H1 (cell line): Measurements from ENCODE around the gene PRRT4. TPM values are rescaled to one million over a fixed set of nuclear protein-coding genes. Genes with fewer than 3 reads are reported as not detected.

ENCODE experiments used
- CTCF ChIA-PET: fragments of 300-600 bp; sonication (Branson Sonifier 250); formaldehyde crosslinking; loops from one replicate; lab custom pipeline; 2021; ENCODE audit not compliant: partially characterized antibody; lab: Charles Lee
- POLR2A ChIA-PET: fragments of 300-600 bp; sonication (Branson Sonifier 250); formaldehyde crosslinking; loops from one replicate; lab custom pipeline; 2021; ENCODE audit warnings: inconsistent platforms; ENCODE audit not compliant: partially characterized antibody; lab: Charles Lee
- DNase-seq, 2 experiments: peaks; one replicate each; pipeline versions ENCODE4 v3.0.0 to v3.0.0-alpha.2; 2010 to 2022; ENCODE audit warnings: low spot score in 2 of 2, low read depth in 1 of 2, mixed read lengths in 1 of 2
- FAIRE-seq: peaks from 2 replicates; lab custom pipeline; 2011; peaks lifted over from hg19 to GRCh38; lab: Jason Lieb, UNC
- H2AFZ ChIP-seq: 2 replicates; pipeline ENCODE4 v1.8.1; 2012; ENCODE audit warnings: low read length, inconsistent platforms
- H2AK5ac ChIP-seq: 2 replicates; pipeline ENCODE4 v1.6.1; 2013; ENCODE audit warnings: low read depth, low read length
- H2BK120ac ChIP-seq: replicated peaks from 2 replicates; pipeline ENCODE3; 2013; ENCODE audit warnings: low read depth, low read length, inconsistent platforms
- H2BK12ac ChIP-seq: 2 replicates; pipeline ENCODE4 v1.6.1; 2013; ENCODE audit warnings: low read depth, low read length
- H2BK15ac ChIP-seq: 2 replicates; pipeline ENCODE4 v1.6.1; 2013; ENCODE audit warnings: low read length
- H2BK20ac ChIP-seq: 2 replicates; pipeline ENCODE4 v1.6.1; 2013; ENCODE audit warnings: low read length
- H2BK5ac ChIP-seq: 2 replicates; pipeline ENCODE4 v1.6.1; 2013; ENCODE audit warnings: low read depth, low read length
- H3K14ac ChIP-seq: 2 replicates; pipeline ENCODE4 v1.6.1; 2013; ENCODE audit warnings: inconsistent platforms; ENCODE audit not compliant: insufficient read length
- H3K18ac ChIP-seq: 2 replicates; pipeline ENCODE4 v1.6.1; 2013; ENCODE audit warnings: low read length; ENCODE audit errors: extremely low read depth
- H3K23ac ChIP-seq: 2 replicates; pipeline ENCODE4 v1.6.1; 2013; ENCODE audit warnings: inconsistent platforms; ENCODE audit not compliant: insufficient read length
- H3K23me2 ChIP-seq: 2 replicates; pipeline ENCODE4 v1.6.1; 2013; ENCODE audit warnings: low read depth, low read length
- H3K27ac ChIP-seq: 2 replicates; pipeline ENCODE4 v1.6.1; 2011; ENCODE audit warnings: low read depth, low read length, inconsistent platforms
- H3K27me3 ChIP-seq, 4 experiments: replicated peaks in 1 of 4; 1 replicate in 1 of 4; 2 replicates in 3 of 4; pipeline versions ENCODE4 v1.6.1 to v1.8.1; 2011 to 2013; ENCODE audit warnings: low read length in 3 of 4, mild to moderate bottlenecking in 3 of 4, inconsistent platforms in 2 of 4, mixed read lengths in 2 of 4, moderate library complexity in 1 of 4; ENCODE audit not compliant: control insufficient read depth in 3 of 4, insufficient read depth in 3 of 4; ENCODE audit errors: extremely low read depth in 1 of 4
- H3K36me3 ChIP-seq, 4 experiments: 2 replicates each; pipeline versions ENCODE4 v1.6.1 to v1.8.1; 2011 to 2013; ENCODE audit warnings: mild to moderate bottlenecking in 4 of 4, low read length in 3 of 4, moderate library complexity in 2 of 4, control low read depth in 1 of 4, inconsistent platforms in 1 of 4; ENCODE audit not compliant: insufficient read depth in 4 of 4, control insufficient read depth in 2 of 4
- H3K4ac ChIP-seq: replicated peaks from 2 replicates; pipeline ENCODE3; 2013; ENCODE audit warnings: low read length, low read depth, mixed read lengths, inconsistent platforms; ENCODE audit not compliant: insufficient read length
- H3K4me1 ChIP-seq, 4 experiments: replicated peaks in 1 of 4; 1 replicate in 1 of 4; 2 replicates in 3 of 4; pipeline versions ENCODE4 v1.6.1 to v1.8.1; 2011 to 2013; ENCODE audit warnings: low read length in 3 of 4, inconsistent platforms in 2 of 4, mixed read lengths in 1 of 4; ENCODE audit not compliant: insufficient read depth in 4 of 4, control insufficient read depth in 3 of 4
- H3K4me2 ChIP-seq, 2 experiments: 2 replicates each; pipeline versions ENCODE4 v1.6.1 to v1.8.1; 2011 to 2013; ENCODE audit warnings: low read depth in 2 of 2, low read length in 2 of 2, control low read depth in 1 of 2, inconsistent platforms in 1 of 2, mild to moderate bottlenecking in 1 of 2; ENCODE audit not compliant: insufficient read depth in 1 of 2
- H3K4me3 ChIP-seq, 4 experiments: fragments of 200-600, 300-600 bp in 1 of 4; sonication (generic), shearing (Covaris generic), sonication (Bioruptor Twin) in 1 of 4; 2 replicates each; pipeline versions ENCODE4 v1.5.1 to v1.8.1; 2011 to 2016; ENCODE audit warnings: low read length in 4 of 4, low read depth in 3 of 4, control low read depth in 2 of 4, inconsistent platforms in 2 of 4, mild to moderate bottlenecking in 2 of 4, mixed read lengths in 1 of 4, moderate library complexity in 1 of 4; ENCODE audit not compliant: insufficient read depth in 2 of 4; ENCODE audit errors: extremely low read depth in 1 of 4
- H3K56ac ChIP-seq: replicated peaks from 2 replicates; pipeline ENCODE3; 2013; ENCODE audit warnings: low read depth, mild to moderate bottlenecking, mixed read lengths, low read length, inconsistent platforms; ENCODE audit not compliant: insufficient read length
- H3K79me1 ChIP-seq: 2 replicates; pipeline ENCODE4 v1.6.1; 2013; ENCODE audit warnings: low read depth, low read length, control low read depth
- H3K79me2 ChIP-seq, 2 experiments: 2 replicates each; pipeline versions ENCODE4 v1.6.1 to v1.8.1; 2012 to 2013; ENCODE audit warnings: low read length in 2 of 2, mild to moderate bottlenecking in 2 of 2, inconsistent platforms in 1 of 2; ENCODE audit not compliant: insufficient read depth in 2 of 2, control insufficient read depth in 1 of 2
- H3K9ac ChIP-seq, 4 experiments: replicated peaks in 1 of 4; 1 replicate in 1 of 4; 2 replicates in 3 of 4; pipeline versions ENCODE4 v1.6.1 to v1.8.1; 2011 to 2013; ENCODE audit warnings: low read depth in 3 of 4, low read length in 3 of 4, control low read depth in 2 of 4, mild to moderate bottlenecking in 2 of 4, moderate library complexity in 2 of 4, inconsistent platforms in 1 of 4; ENCODE audit errors: extremely low read depth in 1 of 4
- H3K9me3 ChIP-seq, 2 experiments: 2 replicates each; pipeline versions ENCODE4 v1.6.1 to v1.8.1; 2012 to 2013; ENCODE audit warnings: mild to moderate bottlenecking in 2 of 2, moderate library complexity in 2 of 2, control low read depth in 1 of 2, inconsistent platforms in 1 of 2, low read depth in 1 of 2, low read length in 1 of 2, mixed read lengths in 1 of 2; ENCODE audit not compliant: insufficient read depth in 2 of 2
- H4K20me1 ChIP-seq, 2 experiments: replicated peaks in 1 of 2; 2 replicates each; pipeline versions ENCODE3 to v1.8.1; 2011 to 2013; ENCODE audit warnings: inconsistent platforms in 2 of 2, low read length in 2 of 2, mild to moderate bottlenecking in 1 of 2; ENCODE audit not compliant: insufficient read depth in 2 of 2, control insufficient read depth in 1 of 2
- H4K5ac ChIP-seq: 2 replicates; pipeline ENCODE4 v1.6.1; 2013; ENCODE audit warnings: low read length, low read depth, mixed read lengths, inconsistent platforms; ENCODE audit not compliant: insufficient read length
- H4K8ac ChIP-seq: 2 replicates; pipeline ENCODE4 v1.8.0; 2013; ENCODE audit warnings: mild to moderate bottlenecking, moderate library complexity, low read length, inconsistent platforms; ENCODE audit not compliant: insufficient read depth; ENCODE audit errors: extremely low read depth
- H4K91ac ChIP-seq: replicated peaks from 2 replicates; pipeline ENCODE3; 2013; ENCODE audit warnings: low read length, mixed read lengths, inconsistent platforms; ENCODE audit not compliant: insufficient read length
- BRCA1 ChIP-seq: IDR thresholded peaks from 2 replicates; pipeline ENCODE4 v1.6.1; 2012; ENCODE audit warnings: low read depth, low read length, improper control_type of control experiment
- EGR1 ChIP-seq: IDR thresholded peaks from 2 replicates; pipeline ENCODE4 v1.6.1; 2011; ENCODE audit warnings: low read depth, low read length, borderline replicate concordance
- JUN ChIP-seq: IDR thresholded peaks from 2 replicates; pipeline ENCODE4 v1.6.1; 2011; ENCODE audit warnings: low read depth, mild to moderate bottlenecking, improper control_type of control experiment, low read length
- JUND ChIP-seq: IDR thresholded peaks from 2 replicates; pipeline ENCODE4 v1.6.1; 2011; ENCODE audit warnings: mild to moderate bottlenecking, improper control_type of control experiment, low read length
- MAFK ChIP-seq: IDR thresholded peaks from 2 replicates; pipeline ENCODE4 v1.6.1; 2012; ENCODE audit warnings: low read depth, mild to moderate bottlenecking, improper control_type of control experiment, low read length
- SAP30 ChIP-seq: fragments of 300-600 bp; sonication (generic); IDR thresholded peaks from 2 replicates; pipeline ENCODE4 v1.7.1; 2012; ENCODE audit warnings: low read length, moderate library complexity, mild to moderate bottlenecking, inconsistent platforms; ENCODE audit not compliant: insufficient read depth, insufficient replicate concordance
- SP1 ChIP-seq: IDR thresholded peaks from 2 replicates; pipeline ENCODE4 v1.6.1; 2011; ENCODE audit warnings: low read depth, low read length
- SP2 ChIP-seq: IDR thresholded peaks from 2 replicates; pipeline ENCODE4 v1.6.1; 2012; ENCODE audit warnings: mild to moderate bottlenecking, low read length, inconsistent platforms
- SP4 ChIP-seq: IDR thresholded peaks from 2 replicates; pipeline ENCODE4 v1.6.1; 2012; ENCODE audit warnings: low read length, inconsistent platforms
- TAF7 ChIP-seq: optimal IDR thresholded peaks from 2 replicates; pipeline ENCODE3; 2011; ENCODE audit warnings: low read depth, mild to moderate bottlenecking, inconsistent platforms, low read length, moderate library complexity, borderline replicate concordance
- ZNF274 ChIP-seq: IDR thresholded peaks from 2 replicates; pipeline ENCODE4 v1.7.0; 2012; ENCODE audit warnings: low read length, borderline replicate concordance; ENCODE audit errors: extremely low read depth
- WGBS, 2 experiments: shearing (Covaris generic) in 1 of 2; methylation state at CpG; one replicate each; pipeline versions ENCODE4 v1.1.6 to v1.1.7; 2013 to 2015; ENCODE audit warnings: low lambda C conversion rate in 2 of 2, mixed read lengths in 2 of 2, inconsistent platforms in 1 of 2, low coverage in 1 of 2, missing lambda C conversion rate in 1 of 2; ENCODE audit not compliant: insufficient replicate concordance in 2 of 2, insufficient coverage in 1 of 2, insufficient read length in 1 of 2; ENCODE audit errors: extremely low coverage in 1 of 2, missing lambda C conversion rate in 1 of 2; 5-methylcytosine and 5-hydroxymethylcytosine counted together
- polyA plus RNA-seq, 7 experiments: library from polyadenylated mRNA; depleted of rRNA in 3 of 7; stranded (reverse) in 5 of 7; unstranded in 2 of 7; fragments of >200 nt in 5 of 7; fragments of 200-250 nt in 2 of 7; gene quantifications; 1 replicate in 5 of 7; 2 replicates in 1 of 7; 4 replicates in 1 of 7; pipeline versions ENCODE4 v1.2.1 to v1.2.3, GENCODE V29; 2011 to 2013; ENCODE audit warnings: missing spikeins in 2 of 7, mixed read lengths in 2 of 7
- total RNA-seq: library from RNA; stranded (reverse); fragmentation: NEBNext Ultra II Directional; extraction: Animal tissue kit (Norgen Biotek cat#: 25700); gene quantifications from 2 replicates; pipeline ENCODE4 v1.2.1, GENCODE V29; 2021
- TF ChIP-seq, protein P1 (sequence below): IDR thresholded peaks from 2 replicates; pipeline ENCODE4 v1.6.1; 2012; ENCODE audit warnings: inconsistent platforms

The PRRT4 gene
- total and polyA plus RNA-seq, 2 of the 8 experiments (the other 6 are each of a cell fraction or from before 2014, with no cell fraction given): 0.34 to 1.0 TPM

DNA sequence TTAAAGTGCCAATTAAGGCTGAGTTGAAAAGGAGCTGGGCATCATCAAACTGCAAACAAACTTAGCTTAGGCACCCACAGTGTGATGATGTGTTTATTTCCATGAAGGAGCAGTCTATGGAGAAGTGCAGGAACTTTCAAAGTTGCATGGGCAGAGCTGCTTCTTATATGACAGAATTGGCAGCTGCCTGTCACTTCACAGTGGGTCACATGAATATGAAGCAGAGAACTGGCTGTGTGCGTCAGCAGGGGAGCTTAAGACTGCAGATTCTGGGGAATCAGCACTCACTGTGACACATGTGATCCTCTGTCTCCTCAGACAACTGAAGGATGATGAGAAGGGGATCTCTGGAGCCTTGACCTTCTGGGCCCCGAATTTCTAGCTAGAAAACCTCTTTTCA is 54.4 kb downstream of the PRRT4 start:
- no peak overlapping the region for H3K4me3 ChIP-seq
- no peaks in the 10 kb centered on the region; the same call in 1 of the 2 replicates for H3K79me1 ChIP-seq
- H2AK5ac ChIP-seq: no peak overlapping the region
- no peaks in the 10 kb centered on the region for H3K27me3 ChIP-seq
- no peaks in the 10 kb centered on the region for H3K4me1 ChIP-seq
- H3K4ac ChIP-seq: no peak overlapping the region
- FAIRE-seq (no peak), DNase-seq (no peak)
- no peak overlapping the region for H3K56ac ChIP-seq
- H4K91ac ChIP-seq: no peak overlapping the region
- H2AFZ ChIP-seq: no peak overlapping the region
- 86% methylated on average over 2 of the region's 2 CpGs; no CpG with 5 or more reads in 1 of the 2 experiments for WGBS, 2 experiments
- H3K14ac ChIP-seq: no peak overlapping the region
- no peak overlapping the region for H2BK20ac ChIP-seq
- H4K8ac ChIP-seq: no peak overlapping the region
- no peak overlapping the region for H2BK120ac ChIP-seq
- no peak overlapping the region for H4K5ac ChIP-seq
- no peak for TF ChIP-seq EGR1
- no peak for TF ChIP-seq BRCA1
- TF ChIP-seq JUND: no peak
- TF ChIP-seq SP4: no peak
- no peak for TF ChIP-seq SAP30
- TF ChIP-seq SP1: no peak
- TF ChIP-seq SP2: no peak
- TF ChIP-seq, protein P1, sequence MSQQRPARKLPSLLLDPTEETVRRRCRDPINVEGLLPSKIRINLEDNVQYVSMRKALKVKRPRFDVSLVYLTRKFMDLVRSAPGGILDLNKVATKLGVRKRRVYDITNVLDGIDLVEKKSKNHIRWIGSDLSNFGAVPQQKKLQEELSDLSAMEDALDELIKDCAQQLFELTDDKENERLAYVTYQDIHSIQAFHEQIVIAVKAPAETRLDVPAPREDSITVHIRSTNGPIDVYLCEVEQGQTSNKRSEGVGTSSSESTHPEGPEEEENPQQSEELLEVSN: no peak
- TF ChIP-seq JUN: no peak
- TF ChIP-seq MAFK: no peak
- no peak for TF ChIP-seq ZNF274
- no peak for TF ChIP-seq TAF7
- H2BK12ac ChIP-seq: no peak overlapping the region
- H2BK15ac ChIP-seq: no peak overlapping the region
- no peaks in the 10 kb centered on the region for H3K9me3 ChIP-seq
- H3K4me2 ChIP-seq: no peak overlapping the region
- H3K23ac ChIP-seq: no peak overlapping the region
- no peak overlapping the region for H2BK5ac ChIP-seq
- H3K18ac ChIP-seq: no peak overlapping the region
- POLR2A ChIA-PET: interaction anchor here (0.6 kb wide), 1 partner anchor 15 kb away, joined by 4 read pairs; no protein-coding TSS in a partner anchor
- H3K27ac ChIP-seq: no peak overlapping the region
- no peak overlapping the region for H3K9ac ChIP-seq
- H3K36me3 ChIP-seq: peaks cover 12 to 63% (median 41%) of the 10 kb centered on the region in 4 experiments
- no peaks in the 10 kb centered on the region for H3K23me2 ChIP-seq
- H3K79me2 ChIP-seq: no peaks in the 10 kb centered on the region
- CTCF ChIA-PET: interaction anchor here (1.0 kb wide), 1 partner anchor 15 kb away, joined by 4 read pairs; no protein-coding TSS in a partner anchor
- H4K20me1 ChIP-seq: peaks cover 0 to 2% of the 10 kb centered on the region in 2 experiments
